ENCODE results near the gene MEF2C. TPM values are rescaled to one million over a fixed set of nuclear protein-coding genes. Genes with fewer than 3 reads are reported as not detected.

The MEF2C gene
- total RNA-seq, 1 experiment from 2014 or later = 13.0 TPM

- POLR2A ChIA-PET = no interaction called here
- no TSS peak for BruUV-seq (replicated peaks)
- Histone ChIP-seq H3K4me3 (replicated peaks in 1 of 2; ENCODE audit: low read depth in 1 of 2, low read length in 2 of 2) (no peak overlapping the region), H3K27me3 (ENCODE audit: insufficient read depth, low read length) (no peaks in the 10 kb centered on the region), H2AFZ (ENCODE audit: low read depth, low read length, poor library complexity, severe bottlenecking) (no peak overlapping the region), H3K79me2 (ENCODE audit: insufficient read depth, low read length) (no peaks in the 10 kb centered on the region), H3K9me2 (ENCODE audit: insufficient read depth) (no peaks in the 10 kb centered on the region), H3K9me3 (ENCODE audit: control insufficient read depth in 1 of 2, insufficient read depth in 1 of 2, low read depth in 1 of 2, low read length in 2 of 2) (no peaks in the 10 kb centered on the region), H3K27ac (ENCODE audit: low read depth, low read length) (no peak overlapping the region), H4K20me1 (ENCODE audit: insufficient read depth) (no peaks in the 10 kb centered on the region), H3K9ac (ENCODE audit: low read length) (no peak overlapping the region), H3K4me1 (ENCODE audit: control insufficient read depth in 1 of 2, insufficient read depth in 2 of 2, low read length in 2 of 2) (no peaks in the 10 kb centered on the region), H3K36me3 (ENCODE audit: control insufficient read depth in 1 of 2, insufficient read depth in 2 of 2, low read length in 2 of 2) (no peaks in the 10 kb centered on the region), H3K4me2 (ENCODE audit: low read length) (no peak overlapping the region)
- CTCF ChIA-PET = no interaction called here
- RAD21 ChIA-PET (ENCODE audit: low non-redundant PET in 1 of 2, low total read pairs in 2 of 2, uncharacterized antibody in 2 of 2, unreplicated experiment in 2 of 2) = no interaction called here
- TF ChIP-seq CEBPB (IDR thresholded peaks at IDR 0.05; ENCODE audit: low read depth) (no peak), ZNF274 (IDR thresholded peaks at IDR 0.05; ENCODE audit: low read depth, low read length) (no peak), EZH2phosphoT487 (IDR thresholded peaks at IDR 0.05; ENCODE audit: borderline replicate concordance) (no peak), FOSL1 (IDR thresholded peaks at IDR 0.05; ENCODE audit: low read depth) (no peak)
- DNase-seq (ENCODE audit: low read depth, low spot score) (no peak), ATAC-seq (no peak)
- intact Hi-C loops (cut with micrococcal nuclease) = no loop called here
Measured at GRCh38 chr5:88770276-88771257, 112.4 kb downstream of the MEF2C start.

DNA sequence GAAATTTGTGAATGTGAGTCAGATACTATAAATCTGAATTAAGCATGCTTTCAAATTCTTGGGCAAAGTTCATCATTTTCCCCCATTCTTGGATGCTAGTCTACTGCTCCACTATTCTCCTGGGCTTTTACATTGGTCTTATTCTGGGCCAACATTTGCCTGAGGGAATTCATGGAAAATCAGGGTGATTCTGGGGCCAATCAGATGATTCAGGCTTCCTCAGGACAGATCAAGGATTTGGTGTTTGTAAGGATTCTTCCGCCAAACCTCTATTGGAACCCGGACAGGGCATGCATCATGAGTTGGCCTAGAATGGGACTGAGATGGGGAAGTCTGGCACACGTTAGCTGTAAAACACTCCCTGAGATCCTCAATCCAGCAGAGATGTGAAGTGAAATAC, 113.8 kb downstream of the MEF2C start:
- no peak overlapping the region for H3K4me2 ChIP-seq (ENCODE audit: low read length)
- TF ChIP-seq SP1 (IDR thresholded peaks at IDR 0.05; ENCODE audit: low read depth) (no peak), JUND (IDR thresholded peaks at IDR 0.05) (no peak), POLR2AphosphoS5 (IDR thresholded peaks at IDR 0.05; ENCODE audit: low read depth, low read length) (no peak), ZNF274 (IDR thresholded peaks at IDR 0.05; ENCODE audit: low read depth, low read length) (no peak), CBX3 (IDR thresholded peaks at IDR 0.05; ENCODE audit: low read depth) (no peak), SIN3A (IDR thresholded peaks at IDR 0.05; ENCODE audit: low read depth) (no peak), EGR1 (IDR thresholded peaks at IDR 0.05; ENCODE audit: low read depth) (no peak), RAD21 (IDR thresholded peaks at IDR 0.05; ENCODE audit: low read depth) (no peak), REST (IDR thresholded peaks at IDR 0.05; ENCODE audit: low read depth) (no peak), POLR2A (IDR thresholded peaks at IDR 0.05; ENCODE audit: borderline replicate concordance, extremely low read depth, insufficient read depth, insufficient read length) (no peak), ELF1 (IDR thresholded peaks at IDR 0.05; ENCODE audit: borderline replicate concordance, low read depth) (no peak)
- TF ChIP-seq, protein P1, sequence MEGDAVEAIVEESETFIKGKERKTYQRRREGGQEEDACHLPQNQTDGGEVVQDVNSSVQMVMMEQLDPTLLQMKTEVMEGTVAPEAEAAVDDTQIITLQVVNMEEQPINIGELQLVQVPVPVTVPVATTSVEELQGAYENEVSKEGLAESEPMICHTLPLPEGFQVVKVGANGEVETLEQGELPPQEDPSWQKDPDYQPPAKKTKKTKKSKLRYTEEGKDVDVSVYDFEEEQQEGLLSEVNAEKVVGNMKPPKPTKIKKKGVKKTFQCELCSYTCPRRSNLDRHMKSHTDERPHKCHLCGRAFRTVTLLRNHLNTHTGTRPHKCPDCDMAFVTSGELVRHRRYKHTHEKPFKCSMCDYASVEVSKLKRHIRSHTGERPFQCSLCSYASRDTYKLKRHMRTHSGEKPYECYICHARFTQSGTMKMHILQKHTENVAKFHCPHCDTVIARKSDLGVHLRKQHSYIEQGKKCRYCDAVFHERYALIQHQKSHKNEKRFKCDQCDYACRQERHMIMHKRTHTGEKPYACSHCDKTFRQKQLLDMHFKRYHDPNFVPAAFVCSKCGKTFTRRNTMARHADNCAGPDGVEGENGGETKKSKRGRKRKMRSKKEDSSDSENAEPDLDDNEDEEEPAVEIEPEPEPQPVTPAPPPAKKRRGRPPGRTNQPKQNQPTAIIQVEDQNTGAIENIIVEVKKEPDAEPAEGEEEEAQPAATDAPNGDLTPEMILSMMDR (IDR thresholded peaks at IDR 0.05 in 2 of 3, conservative IDR thresholded peaks at IDR 0.05 in 1 of 3; ENCODE audit: borderline replicate concordance in 1 of 3, insufficient read depth in 1 of 3, low read depth in 2 of 3, low read length in 2 of 3) = no peak
- TF ChIP-seq, protein P2, sequence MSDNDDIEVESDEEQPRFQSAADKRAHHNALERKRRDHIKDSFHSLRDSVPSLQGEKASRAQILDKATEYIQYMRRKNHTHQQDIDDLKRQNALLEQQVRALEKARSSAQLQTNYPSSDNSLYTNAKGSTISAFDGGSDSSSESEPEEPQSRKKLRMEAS (IDR thresholded peaks at IDR 0.05) = no peak

More for the DNA sequence above, 113.8 kb downstream of the MEF2C start:
- Histone ChIP-seq H3K9me3 (ENCODE audit: control insufficient read depth in 1 of 2, insufficient read depth in 1 of 2, low read depth in 1 of 2, low read length in 2 of 2) (no peaks in the 10 kb centered on the region), H3K36me3 (ENCODE audit: control insufficient read depth in 1 of 2, insufficient read depth in 2 of 2, low read length in 2 of 2) (no peaks in the 10 kb centered on the region), H4K20me1 (ENCODE audit: insufficient read depth) (no peaks in the 10 kb centered on the region), H2AFZ (ENCODE audit: low read depth, low read length, poor library complexity, severe bottlenecking) (no peak overlapping the region), H3K79me2 (ENCODE audit: insufficient read depth, low read length) (no peaks in the 10 kb centered on the region), H3K27me3 (ENCODE audit: insufficient read depth, low read length) (no peaks in the 10 kb centered on the region), H3K4me1 (ENCODE audit: control insufficient read depth in 1 of 2, insufficient read depth in 2 of 2, low read length in 2 of 2) (no peaks in the 10 kb centered on the region), H3K27ac (ENCODE audit: low read depth, low read length) (no peak overlapping the region), H3K4me3 (replicated peaks in 1 of 2; ENCODE audit: low read depth in 1 of 2, low read length in 2 of 2) (no peak overlapping the region), H3K9ac (ENCODE audit: low read length) (no peak overlapping the region), H3K9me2 (ENCODE audit: insufficient read depth) (no peaks in the 10 kb centered on the region)
- POLR2A ChIA-PET = no interaction called here
- DNase-seq (ENCODE audit: low read depth, low spot score) (no peak), ATAC-seq (no peak)
- RAD21 ChIA-PET (ENCODE audit: low non-redundant PET in 1 of 2, low total read pairs in 2 of 2, uncharacterized antibody in 2 of 2, unreplicated experiment in 2 of 2) = no interaction called here
- intact Hi-C loops (cut with micrococcal nuclease) = no loop called here
- CTCF ChIA-PET = no interaction called here
- BruUV-seq (replicated peaks) = no TSS peak
